GM19023 (cell line): ENCODE data around the gene MED8.

Experiments
- ATAC-seq: cut with Tn5 transposase; IDR thresholded peaks from one replicate; pipeline ENCODE4 v1.9.1; 2021; ENCODE audit warnings: mild to moderate bottlenecking, moderate library complexity; ENCODE audit not compliant: unreplicated experiment

MED8 gene

DNA sequence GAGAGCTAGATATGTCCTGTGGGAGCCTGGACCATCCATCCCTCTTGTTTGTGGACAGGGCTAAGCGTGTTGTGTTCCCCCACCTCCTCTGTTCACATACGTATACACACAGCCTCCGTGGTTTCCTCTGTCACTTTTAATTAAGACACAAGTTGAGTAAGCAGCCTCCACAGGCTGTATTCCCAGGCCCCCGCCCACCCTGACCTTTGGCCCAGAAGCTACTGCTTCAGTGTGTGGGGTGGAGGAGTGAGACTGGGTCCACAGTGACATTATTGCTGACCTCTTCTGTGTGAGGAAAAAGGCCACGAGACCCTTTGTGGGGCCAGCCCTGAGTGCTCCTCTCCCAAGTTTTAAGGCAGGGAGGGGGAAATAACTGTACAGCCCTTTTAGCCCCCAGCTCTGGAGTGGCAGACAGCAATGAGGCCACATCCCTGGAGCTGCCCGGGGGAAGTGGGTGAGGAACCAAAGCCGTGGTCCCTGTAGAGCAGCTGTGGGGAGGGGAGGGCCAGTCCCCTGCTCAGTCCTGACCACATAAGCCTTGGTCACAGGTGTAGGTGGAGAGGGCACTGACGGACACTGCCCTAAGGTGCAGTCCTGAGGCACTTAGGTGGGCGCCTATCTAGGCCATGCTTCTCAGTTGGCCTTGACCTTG lies 26.2 kb downstream of the MED8 start:
- no peak for ATAC-seq

DNA sequence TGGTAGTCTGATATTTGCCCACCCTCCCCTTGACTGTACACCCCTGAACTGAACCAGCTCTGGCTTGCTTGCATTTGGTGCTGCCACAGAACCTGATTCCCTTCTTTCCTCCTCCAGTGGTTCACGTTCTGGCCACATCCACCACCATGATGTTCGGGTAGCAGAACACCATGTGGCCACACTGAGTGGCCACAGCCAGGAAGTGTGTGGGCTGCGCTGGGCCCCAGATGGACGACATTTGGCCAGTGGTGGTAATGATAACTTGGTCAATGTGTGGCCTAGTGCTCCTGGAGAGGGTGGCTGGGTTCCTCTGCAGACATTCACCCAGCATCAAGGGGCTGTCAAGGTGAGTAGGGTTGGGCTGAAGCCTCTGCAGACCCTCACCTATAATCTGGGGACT lies 29.0 kb downstream of the MED8 start:
- ATAC-seq, result no peak

DNA sequence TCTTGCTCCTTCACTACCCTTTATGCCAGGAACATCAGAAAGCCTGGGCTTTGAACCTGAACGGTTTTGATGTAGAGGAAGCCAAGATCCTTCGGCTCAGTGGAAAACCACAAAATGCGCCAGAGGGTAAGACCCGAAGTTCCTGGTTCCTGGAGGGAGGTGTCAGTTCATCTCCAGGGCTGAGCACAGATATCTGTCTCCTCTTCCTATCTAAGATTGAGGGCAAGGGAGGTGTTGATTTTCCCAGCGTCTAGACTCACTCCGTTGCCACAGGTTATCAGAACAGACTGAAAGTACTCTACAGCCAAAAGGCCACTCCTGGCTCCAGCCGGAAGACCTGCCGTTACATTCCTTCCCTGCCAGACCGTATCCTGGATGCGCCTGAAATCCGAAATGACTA lies 29.9 kb downstream of the MED8 start:
- ATAC-seq, result no peak

DNA sequence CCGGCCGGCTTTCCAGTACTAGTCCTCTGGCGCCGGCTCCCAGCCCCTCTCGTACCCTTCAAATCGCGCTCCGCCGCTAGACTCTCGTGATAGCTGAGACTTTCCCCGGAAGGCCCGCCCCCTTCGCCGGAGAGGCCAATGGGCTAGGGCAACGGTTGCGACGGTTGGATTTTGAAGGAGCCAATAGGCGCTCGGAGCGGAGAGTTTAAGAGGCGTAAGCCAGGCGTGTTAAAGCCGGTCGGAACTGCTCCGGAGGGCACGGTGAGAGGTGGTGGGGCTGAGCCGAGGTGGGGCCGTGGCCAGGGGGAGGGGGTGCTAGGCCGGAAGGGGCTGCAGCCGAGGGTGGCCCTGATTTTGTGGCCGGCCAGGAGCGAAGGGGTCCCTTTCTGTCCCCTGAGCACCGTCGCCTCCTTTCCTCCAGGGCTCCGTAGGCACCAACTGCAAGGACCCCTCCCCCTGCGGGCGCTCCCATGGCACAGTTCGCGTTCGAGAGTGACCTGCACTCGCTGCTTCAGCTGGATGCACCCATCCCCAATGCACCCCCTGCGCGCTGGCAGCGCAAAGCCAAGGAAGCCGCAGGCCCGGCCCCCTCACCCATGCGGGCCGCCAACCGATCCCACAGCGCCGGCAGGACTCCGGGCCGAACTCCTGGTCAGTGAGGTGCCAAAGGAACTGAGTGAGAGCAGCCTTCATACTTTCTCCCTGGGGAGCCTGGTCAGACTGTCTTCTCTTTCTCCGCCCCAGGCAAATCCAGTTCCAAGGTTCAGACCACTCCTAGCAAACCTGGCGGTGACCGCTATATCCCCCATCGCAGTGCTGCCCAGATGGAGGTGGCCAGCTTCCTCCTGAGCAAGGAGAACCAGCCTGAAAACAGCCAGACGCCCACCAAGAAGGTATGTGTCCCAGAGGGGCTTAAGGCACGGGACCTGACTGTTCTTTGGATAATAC lies 30.6 kb downstream of the MED8 start, which contains the start of gene CDC20:
Gene CDC20 (plus strand): TSS at position 236 of the 948 bp plus-strand sequence. CDS start 235 bp downstream, at position 471.
- peak; percentile 94 for ATAC-seq

DNA sequence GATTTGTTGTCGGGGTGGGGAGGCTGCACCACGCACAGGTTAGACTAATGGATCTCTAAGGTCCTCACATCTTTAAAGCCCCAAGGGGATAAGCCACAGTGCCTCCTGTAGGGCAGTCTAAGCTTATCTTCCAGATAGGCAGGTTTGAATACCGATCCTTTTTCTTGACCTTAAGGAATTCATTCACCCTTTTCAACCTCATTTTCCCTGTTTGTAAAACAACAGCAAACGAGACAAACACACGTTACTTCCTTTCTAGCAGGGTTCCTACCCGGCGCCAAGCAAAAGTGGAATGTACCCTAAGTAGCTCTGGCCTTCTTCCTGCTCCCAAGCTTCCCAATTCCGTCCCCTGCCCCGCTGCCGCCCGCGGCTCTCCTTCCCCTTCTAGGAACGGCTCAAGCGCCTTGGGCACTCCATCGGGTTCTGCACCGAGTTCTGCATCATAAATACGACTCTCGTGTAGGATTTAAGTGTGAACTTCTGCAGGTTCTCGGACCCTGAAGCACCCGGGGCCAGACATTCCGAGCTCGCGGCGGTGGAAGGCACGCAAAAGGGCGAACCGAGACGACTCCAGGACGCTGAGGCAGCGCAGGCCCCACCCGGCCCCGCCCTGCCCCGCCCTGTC lies 31.4 kb downstream of the MED8 start:
- peak; percentile 3 for ATAC-seq

DNA sequence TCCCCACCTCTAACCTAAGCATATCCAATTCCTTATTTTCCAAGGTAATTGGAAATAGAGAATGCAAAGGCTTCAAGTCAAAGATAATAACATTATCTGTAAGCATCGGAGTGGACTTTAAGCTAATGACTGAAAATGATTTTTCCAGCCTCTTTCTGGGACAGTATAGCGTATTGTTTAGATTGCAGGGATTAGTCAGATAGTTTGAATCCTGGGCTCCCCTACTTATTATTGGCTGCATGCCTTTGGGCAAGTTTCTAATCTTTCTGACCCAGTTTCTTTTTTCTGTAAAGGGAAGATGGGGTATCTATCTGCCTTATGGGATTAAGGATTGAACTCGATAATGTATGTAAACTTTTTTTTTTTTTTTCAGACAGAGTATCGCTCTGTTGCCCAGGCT lies 32.3 kb downstream of the MED8 start:
- ATAC-seq, result no peak

DNA sequence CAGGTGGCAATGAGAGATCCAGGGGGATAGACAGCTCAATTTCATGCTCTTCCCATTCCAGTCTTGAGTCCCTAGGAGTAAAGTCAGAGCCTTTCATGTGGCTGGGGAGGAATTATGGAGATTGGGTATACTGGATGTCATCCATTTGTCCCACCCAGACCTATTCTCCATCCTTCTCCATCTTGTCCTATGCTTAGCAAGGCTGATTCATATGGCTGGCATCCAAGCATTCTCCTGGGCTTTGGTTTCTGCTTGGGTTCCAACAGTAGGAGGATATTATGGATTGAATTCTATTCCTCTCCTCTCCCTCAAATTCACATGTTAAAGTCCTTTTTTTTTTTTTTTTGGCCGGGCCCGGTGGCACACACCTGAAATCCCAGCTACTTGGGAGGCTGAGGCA lies 34.7 kb downstream of the MED8 start:
- ATAC-seq, result no peak

DNA sequence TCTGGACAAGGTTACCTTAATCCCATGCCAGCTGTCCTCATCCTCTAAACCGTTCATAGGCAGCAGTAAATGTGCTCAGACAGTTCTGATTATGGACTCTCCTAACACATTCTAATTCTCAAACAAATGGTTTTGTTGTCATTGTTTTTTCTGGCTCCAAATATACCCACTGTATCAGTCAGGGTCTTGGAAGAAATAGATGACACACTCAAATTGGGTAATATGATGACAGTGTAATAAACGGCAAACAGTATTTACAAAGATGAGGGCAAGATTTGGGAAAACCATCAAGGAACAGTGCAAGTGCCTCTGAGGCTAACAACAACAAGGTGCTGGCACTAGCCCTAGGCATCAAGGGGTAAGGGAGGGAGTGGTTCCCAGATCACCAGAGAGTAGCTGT lies 35.1 kb downstream of the MED8 start:
- no peak for ATAC-seq

DNA sequence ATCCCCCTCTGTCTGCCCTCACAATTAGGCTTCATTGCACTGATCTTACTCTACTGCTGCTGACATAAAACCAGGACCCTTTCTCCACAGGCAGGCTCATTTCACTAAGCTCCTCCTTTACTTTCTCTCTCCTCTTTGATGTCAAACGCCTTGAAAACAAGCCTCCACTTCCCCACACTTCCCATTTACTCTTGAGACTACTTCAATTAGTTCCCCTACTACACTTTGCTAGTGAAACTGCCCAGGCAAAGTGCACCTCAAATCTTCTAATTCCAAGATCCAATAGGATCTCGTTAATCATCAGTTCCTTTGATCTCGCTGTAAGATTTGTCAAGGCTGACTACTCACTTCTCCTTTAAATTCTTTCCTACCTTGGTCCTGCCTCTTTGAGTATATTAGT lies 36.7 kb downstream of the MED8 start:
- no peak for ATAC-seq

DNA sequence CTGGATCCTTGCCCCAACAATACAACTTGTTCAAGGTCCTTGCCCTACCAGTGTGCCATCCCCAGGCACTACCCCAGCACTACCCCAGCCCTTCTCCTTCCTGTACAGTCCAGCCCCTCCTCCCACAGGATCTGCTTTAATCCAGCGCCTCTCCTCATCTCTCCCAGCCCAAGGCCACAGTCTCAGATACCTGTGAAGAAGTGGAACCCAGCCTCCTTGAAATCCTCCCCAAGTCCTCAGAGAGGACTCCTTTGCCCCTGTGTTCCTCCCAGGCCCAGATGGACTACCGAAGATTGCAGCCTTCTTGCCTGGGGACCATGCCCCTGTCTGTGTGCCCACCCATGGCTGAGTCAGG lies 37.3 kb downstream of the MED8 start:
- ATAC-seq, result no peak

DNA sequence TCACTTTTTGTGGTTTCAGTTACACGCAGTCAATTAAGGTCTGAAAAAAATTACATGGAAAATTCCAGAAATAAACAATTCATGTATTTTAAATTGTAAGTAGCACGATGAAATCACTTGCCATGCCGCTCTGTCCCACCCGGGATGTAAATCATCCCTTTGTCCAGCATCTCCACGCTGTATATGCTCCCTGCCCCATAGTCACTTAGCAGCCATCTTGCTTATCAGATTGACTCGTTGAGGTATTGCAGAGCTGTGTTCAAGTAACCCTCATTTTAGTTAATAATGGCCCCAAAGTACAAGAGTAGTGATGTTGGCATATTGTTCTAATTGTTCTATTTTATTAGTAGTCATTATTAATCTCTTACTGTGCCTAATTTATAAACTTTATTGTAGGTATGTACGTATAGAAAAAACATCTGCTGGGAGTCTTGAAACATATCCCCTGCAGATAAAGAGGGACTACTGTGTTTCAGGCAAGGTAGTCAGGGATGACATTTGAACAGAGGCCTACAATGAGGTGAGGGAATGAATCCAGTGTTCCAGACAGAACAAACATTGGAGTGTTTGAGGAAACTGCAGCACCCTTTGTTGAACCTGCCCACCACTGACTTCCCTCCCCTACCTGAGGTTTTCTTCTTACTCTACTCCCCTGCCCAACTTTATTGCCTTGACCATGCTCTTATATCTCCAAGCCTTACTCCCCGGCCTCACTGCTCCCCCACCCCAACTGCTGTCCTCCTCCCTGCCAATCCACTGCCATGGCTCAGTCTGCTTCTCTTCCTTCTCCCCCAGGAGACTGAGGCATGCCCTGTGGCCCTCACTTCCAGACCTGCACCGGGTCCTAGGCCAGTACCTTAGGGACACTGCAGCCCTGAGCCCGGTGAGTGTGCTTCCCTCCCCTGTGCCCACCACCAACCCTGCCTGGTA lies 37.9 kb downstream of the MED8 start:
- no peak for ATAC-seq

DNA sequence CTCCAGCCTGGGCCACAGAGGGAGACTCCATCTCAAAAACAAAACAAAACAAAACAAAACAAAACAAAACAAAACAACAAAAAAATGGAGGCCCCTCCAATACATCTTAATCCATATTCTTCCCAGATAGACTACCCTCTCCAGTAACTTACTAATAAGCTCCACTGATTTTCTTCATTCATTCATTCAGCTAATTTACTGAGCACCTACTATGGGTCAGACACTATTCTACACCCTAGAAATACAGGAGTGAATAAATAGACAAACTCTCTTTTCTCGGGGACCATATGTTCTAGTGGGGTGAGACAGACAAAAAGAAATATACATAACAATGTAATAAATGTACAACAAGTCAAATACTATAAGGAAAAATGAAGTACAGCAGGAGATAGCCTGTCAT lies 38.6 kb downstream of the MED8 start:
- ATAC-seq, result no peak

DNA sequence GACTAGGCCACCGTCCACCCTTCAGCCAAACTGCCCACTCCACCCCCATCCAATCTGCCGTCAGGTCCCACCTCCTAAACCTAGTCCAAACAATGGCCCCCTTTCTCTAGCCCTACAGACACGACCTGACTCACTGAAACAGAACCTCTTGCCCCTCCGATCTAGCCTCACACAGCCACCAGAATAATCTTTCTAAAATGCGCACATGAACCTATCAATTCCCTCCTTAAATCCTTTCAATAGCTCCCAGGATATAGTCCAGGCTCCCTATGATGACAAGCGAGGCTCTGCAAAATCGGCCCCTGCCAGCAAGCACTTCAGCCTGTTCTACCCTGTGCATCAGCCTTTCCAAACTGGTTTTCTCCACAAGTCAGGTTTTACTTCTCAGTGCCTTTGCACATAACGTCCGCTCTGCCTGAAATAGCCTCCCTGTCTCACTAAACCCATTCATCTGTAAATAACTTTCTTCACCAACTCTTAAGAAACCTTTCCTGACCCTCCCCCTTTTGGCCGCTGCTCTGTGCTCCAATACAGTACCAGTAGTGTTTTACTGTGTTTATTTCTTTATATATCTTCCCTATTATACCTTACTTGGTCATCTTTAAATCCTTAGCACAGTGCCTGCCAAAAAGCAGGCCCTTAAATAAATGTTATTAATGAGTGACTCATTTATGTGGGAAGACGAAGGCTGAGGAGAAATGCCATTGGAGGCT lies 39.9 kb downstream of the MED8 start:
- ATAC-seq, result no peak

DNA sequence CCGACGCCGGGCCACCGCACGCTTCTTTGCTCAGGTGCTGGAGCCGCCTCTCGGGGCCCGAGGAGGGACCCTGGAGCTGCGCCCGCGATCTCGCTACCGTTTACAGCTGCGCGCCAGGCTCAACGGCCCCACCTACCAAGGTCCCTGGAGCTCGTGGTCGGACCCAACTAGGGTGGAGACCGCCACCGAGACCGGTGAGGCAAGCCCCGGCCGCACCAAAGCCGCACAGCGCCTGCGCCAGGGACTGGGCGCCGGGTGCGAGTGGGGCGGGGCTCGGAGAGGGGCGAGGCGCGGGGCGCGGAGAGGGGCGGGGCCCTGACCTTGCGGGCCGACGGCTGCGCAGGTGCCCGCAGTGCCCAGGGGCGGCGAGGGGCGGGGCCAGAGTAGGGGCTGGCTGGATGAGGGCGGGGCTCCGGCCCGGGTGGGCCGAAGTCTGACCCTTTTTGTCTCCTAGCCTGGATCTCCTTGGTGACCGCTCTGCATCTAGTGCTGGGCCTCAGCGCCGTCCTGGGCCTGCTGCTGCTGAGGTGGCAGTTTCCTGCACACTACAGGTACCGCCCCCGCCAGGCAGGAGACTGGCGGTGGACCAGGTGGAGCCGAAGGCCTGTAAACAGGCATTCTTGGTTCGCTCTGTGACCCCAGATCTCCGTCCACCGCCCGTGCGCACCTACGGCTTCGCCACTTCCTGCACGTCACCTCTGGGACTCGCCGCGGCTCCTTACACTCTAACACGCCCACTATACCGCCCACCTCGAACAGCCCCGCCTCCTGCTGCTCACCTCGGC lies 40.6 kb downstream of the MED8 start:
- ATAC-seq, result peak; percentile 71

DNA sequence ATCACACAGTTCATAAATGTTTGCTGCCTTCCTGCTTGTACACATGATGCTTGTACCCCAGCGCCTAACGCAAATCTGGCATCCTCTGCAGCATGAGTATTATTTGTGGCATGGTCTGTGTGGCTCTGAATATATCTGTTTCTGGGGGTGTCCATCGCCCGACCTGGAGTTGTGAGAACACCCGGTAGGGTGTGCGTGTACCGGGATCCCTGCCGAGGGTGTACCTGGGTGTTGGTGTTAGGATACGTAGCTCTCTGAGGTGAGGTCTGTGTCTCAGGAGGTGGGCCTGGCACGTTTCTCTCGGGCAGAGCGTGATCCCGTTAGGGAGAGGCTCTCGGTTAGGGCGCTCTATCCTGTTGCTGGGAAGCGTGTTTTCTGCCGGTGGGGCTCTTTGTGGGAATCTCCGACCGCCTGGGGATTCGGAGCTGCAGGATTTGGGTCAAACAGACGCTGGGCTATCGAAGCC lies 41.2 kb downstream of the MED8 start:
- no peak for ATAC-seq

DNA sequence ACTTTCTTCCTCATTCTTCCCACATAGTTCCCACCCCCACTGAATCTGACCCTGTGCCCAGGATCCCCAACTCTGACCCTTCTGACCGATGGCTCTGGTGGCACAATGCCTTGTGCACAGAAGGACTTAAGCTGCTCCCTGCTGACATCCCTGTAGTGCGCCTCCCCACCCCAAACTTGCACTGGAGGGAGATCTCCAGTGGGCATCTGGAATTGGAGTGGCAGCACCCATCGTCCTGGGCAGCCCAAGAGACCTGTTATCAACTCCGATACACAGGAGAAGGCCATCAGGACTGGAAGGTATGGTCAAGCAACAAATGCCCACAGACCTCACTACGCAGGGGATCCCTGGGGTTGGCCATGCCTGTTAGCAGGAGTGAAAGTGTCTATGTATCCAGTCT lies 43.0 kb downstream of the MED8 start:
- ATAC-seq, result no peak

DNA sequence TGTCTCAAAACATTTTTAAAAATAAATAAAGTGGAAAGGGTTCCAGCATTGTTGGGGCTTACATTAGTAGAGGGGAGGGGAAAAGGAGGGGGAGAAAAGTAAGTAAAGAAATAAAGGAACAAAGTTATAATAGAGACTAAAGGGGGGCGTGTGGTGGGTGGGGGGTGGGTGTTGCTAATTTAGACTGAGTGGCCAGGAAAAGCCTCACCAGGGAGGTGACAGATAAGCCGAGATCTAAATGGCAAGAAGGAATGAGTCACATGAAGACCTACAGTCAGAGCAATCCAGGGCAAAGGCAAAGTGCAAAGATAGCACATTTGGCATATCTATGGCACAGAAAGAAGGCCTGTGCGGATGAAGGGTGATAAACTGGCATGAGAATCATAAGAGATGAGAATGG lies 44.5 kb downstream of the MED8 start:
- ATAC-seq, result no peak

DNA sequence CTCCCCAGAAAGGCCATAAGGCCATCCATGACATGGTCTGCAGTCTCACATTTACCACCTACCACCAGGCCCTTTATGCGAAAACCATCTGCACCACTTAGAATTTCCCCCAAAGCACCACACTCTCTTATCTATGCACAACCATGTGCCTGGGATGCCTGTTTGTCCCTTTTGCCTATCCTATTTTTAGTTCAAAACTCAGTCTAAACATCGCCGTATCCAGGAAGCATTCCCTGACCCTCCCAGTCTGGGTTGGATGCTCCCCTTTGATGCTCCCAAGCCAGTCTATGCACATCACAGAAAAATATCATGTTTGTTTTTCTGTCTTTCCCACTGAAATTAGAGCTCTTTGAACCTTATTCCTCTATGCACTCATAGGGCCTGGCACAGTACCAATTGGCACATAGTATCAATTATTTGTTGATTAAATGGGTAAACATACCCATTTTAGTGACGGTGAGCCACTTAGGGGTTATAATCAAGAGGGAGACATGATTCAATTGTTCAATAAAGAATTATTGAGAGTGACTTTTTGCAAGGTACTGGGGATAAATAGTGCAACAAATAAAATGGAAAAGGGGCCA lies 45.2 kb downstream of the MED8 start:
- no peak for ATAC-seq

DNA sequence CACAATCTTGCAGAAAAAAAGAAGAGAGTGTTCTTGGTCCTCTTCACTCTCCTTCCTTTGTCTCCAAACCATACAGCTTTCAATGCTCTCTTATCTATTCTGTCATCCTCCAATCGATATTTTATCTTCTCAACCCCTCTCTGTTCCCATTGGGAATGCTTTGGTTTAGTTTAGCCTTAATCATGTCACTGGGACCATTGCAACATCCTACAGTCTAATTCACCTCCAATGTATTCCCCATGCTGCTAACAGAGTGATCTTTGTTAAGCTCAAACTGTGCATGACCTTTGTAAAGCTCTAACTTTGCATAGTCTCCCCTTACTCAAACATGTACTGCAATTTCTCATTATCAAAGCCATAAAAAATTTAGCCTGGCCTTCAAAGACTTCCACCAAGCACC lies 49.0 kb downstream of the MED8 start:
- no peak for ATAC-seq
